Measurements from ENCODE around the gene UGT1A7.

UGT1A7 gene

DNA sequence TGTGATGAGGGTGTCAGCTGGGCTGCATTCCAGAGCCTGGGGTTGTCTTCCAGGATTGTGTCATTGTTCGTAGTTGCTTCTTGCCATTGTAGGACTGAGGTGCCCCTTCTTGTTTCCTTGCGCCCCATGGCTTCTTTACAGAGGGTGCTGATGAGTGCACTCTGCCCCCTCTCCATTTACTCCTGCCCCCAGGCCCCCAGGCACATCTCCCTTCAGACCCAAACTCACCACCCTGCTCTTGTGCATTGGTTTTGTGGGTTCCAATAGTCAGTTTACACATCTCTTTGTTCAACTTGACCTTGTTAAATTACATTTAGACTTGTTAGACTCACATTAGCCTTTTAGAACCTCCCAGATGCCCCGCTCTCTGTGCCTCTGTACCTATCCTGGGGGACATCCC, 139.5 kb downstream of the UGT1A7 start:
- H3K27ac ChIP-seq (ENCODE audit: low read depth, low read length): no peak overlapping the region
- H3K27me3 ChIP-seq (ENCODE audit: control insufficient read depth in 1 of 2, insufficient read depth in 2 of 2, low read length in 2 of 2): peaks cover 0 to 3% of the 10 kb centered on the region in 2 donors
- no peak overlapping the region for H3K9ac ChIP-seq (ENCODE audit: low read depth in 1 of 2, low read length in 2 of 2)
- H3K4me1 ChIP-seq (ENCODE audit: control insufficient read depth in 1 of 2, insufficient read depth in 2 of 2, low read length in 2 of 2): peaks cover 9 to 29% of the 10 kb centered on the region in 2 donors
- no peak overlapping the region for H3K4me3 ChIP-seq (ENCODE audit: low read depth in 1 of 2, low read length in 2 of 2)
- H3K9me3 ChIP-seq (ENCODE audit: control insufficient read depth in 1 of 2, low read length in 2 of 2): no peaks in the 10 kb centered on the region
- H3K36me3 ChIP-seq (ENCODE audit: control insufficient read depth in 1 of 2, insufficient read depth in 2 of 2, low read length in 2 of 2): no peaks in the 10 kb centered on the region

DNA sequence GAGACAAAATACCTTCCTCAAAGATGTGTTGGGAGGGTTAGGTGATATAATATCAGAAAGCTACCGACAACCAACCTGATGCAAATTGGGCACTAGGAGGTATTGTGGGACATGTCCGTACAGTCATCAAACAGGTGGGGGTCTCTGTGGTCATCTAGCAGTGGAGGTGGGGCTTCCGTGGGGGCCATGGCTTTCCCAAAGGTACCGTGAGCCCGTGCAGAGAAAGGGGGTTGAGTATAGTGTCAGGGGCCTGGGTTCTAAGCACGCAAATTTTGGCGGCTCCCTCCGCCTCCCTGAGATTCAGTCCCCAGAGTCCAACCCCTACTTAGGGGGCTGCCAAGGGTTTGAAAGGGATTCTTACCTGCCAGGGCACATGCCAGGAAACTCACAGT, 140.0 kb downstream of the UGT1A7 start:
- Histone ChIP-seq H3K4me3 (ENCODE audit: low read depth in 1 of 2, low read length in 2 of 2) (no peak overlapping the region), H3K9me3 (ENCODE audit: control insufficient read depth in 1 of 2, low read length in 2 of 2) (no peaks in the 10 kb centered on the region), H3K27me3 (ENCODE audit: control insufficient read depth in 1 of 2, insufficient read depth in 2 of 2, low read length in 2 of 2) (peaks cover 0 to 3% of the 10 kb centered on the region in 2 donors), H3K4me1 (ENCODE audit: control insufficient read depth in 1 of 2, insufficient read depth in 2 of 2, low read length in 2 of 2) (peaks cover 9 to 29% of the 10 kb centered on the region in 2 donors), H3K27ac (ENCODE audit: low read depth, low read length) (no peak overlapping the region), H3K36me3 (ENCODE audit: control insufficient read depth in 1 of 2, insufficient read depth in 2 of 2, low read length in 2 of 2) (no peaks in the 10 kb centered on the region), H3K9ac (ENCODE audit: low read depth in 1 of 2, low read length in 2 of 2) (no peak overlapping the region)

DNA sequence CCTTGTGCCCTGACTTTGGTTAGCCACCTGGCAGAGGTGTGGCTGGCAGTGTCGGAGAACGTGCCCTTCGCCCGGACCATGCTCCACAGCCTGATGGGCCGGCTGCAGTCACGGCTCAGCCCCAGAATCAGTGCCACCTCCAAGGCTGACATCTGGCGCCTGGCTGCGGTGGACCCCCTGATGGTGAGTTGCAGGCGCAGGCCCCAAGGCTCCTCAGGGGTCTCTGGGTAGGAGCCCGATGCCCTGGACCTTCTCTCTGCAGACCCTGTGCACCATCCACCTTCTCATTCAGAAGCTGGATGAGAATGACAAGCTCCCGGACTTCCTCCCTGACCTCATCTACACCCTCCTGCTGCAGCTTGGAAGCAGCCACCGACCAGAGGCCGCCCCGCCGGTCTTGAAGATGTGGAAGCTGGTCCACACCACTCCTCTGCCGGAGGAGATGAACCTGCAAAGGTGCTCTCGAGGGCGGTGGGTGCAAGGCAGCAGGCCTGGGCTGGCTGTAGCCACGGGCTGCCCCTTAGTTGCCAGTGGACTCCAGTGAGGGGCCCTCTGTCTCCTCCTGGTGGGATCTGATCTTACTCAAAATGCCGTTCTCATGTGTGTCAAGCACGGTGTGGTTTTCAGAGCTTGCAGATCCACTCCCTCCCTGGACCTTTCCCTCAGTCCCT, 140.5 kb downstream of the UGT1A7 start:
- no peaks in the 10 kb centered on the region for H3K9me3 ChIP-seq (ENCODE audit: control insufficient read depth in 1 of 2, low read length in 2 of 2)

More for the DNA sequence above, 140.5 kb downstream of the UGT1A7 start:
- Histone ChIP-seq H3K4me3 (ENCODE audit: low read depth in 1 of 2, low read length in 2 of 2) (no peak overlapping the region), H3K36me3 (ENCODE audit: control insufficient read depth in 1 of 2, insufficient read depth in 2 of 2, low read length in 2 of 2) (no peaks in the 10 kb centered on the region), H3K9ac (ENCODE audit: low read depth in 1 of 2, low read length in 2 of 2) (no peak overlapping the region), H3K27me3 (ENCODE audit: control insufficient read depth in 1 of 2, insufficient read depth in 2 of 2, low read length in 2 of 2) (peaks cover 0 to 3% of the 10 kb centered on the region in 2 donors), H3K4me1 (ENCODE audit: control insufficient read depth in 1 of 2, insufficient read depth in 2 of 2, low read length in 2 of 2) (peaks cover 9 to 29% of the 10 kb centered on the region in 2 donors), H3K27ac (ENCODE audit: low read depth, low read length) (no peak overlapping the region)

Data from duodenal mucosa (tissue), 2 donors.